Ectodermal cell (in vitro differentiated cells): ENCODE results near the gene HEATR1. TPM values are rescaled to one million over a fixed set of nuclear protein-coding genes. Genes with fewer than 3 reads are reported as not detected.

ENCODE experiments used
- H3K27ac ChIP-seq: 2 replicates; pipeline ENCODE4 v1.7.0; 2013; ENCODE audit warnings: mild to moderate bottlenecking, low read depth, low read length; ENCODE audit not compliant: insufficient read depth, poor library complexity, severe bottlenecking
- H3K27me3 ChIP-seq: 2 replicates; pipeline ENCODE4 v1.7.0; 2013; ENCODE audit warnings: mild to moderate bottlenecking, low read length; ENCODE audit not compliant: insufficient read depth, control insufficient read depth, poor library complexity, severe bottlenecking
- H3K36me3 ChIP-seq: one replicate; pipeline ENCODE4 v1.7.0; 2013; ENCODE audit warnings: low read length; ENCODE audit not compliant: control insufficient read depth, insufficient read depth
- H3K4me1 ChIP-seq: one replicate; pipeline ENCODE4 v1.7.0; 2013; ENCODE audit warnings: low read length; ENCODE audit not compliant: control insufficient read depth, insufficient read depth
- H3K4me3 ChIP-seq: 2 replicates; pipeline ENCODE4 v1.7.0; 2013; ENCODE audit warnings: low read depth, low read length, control low read depth; ENCODE audit not compliant: insufficient read depth
- H3K9me3 ChIP-seq: 2 replicates; pipeline ENCODE4 v1.7.0; 2013; ENCODE audit warnings: mild to moderate bottlenecking, low read length, moderate library complexity; ENCODE audit not compliant: control insufficient read depth
- WGBS, 2 experiments: methylation state at CpG; one replicate each; pipeline ENCODE4 v1.1.7; 2013; ENCODE audit warnings: missing lambda C conversion rate in 2 of 2; 5-methylcytosine and 5-hydroxymethylcytosine counted together
- polyA plus RNA-seq, 4 experiments: library from polyadenylated mRNA; stranded (reverse); fragments of 50-300 nt; gene quantifications; one replicate each; pipeline ENCODE4 v1.2.3, GENCODE V29; 2013

Gene HEATR1, protein sequence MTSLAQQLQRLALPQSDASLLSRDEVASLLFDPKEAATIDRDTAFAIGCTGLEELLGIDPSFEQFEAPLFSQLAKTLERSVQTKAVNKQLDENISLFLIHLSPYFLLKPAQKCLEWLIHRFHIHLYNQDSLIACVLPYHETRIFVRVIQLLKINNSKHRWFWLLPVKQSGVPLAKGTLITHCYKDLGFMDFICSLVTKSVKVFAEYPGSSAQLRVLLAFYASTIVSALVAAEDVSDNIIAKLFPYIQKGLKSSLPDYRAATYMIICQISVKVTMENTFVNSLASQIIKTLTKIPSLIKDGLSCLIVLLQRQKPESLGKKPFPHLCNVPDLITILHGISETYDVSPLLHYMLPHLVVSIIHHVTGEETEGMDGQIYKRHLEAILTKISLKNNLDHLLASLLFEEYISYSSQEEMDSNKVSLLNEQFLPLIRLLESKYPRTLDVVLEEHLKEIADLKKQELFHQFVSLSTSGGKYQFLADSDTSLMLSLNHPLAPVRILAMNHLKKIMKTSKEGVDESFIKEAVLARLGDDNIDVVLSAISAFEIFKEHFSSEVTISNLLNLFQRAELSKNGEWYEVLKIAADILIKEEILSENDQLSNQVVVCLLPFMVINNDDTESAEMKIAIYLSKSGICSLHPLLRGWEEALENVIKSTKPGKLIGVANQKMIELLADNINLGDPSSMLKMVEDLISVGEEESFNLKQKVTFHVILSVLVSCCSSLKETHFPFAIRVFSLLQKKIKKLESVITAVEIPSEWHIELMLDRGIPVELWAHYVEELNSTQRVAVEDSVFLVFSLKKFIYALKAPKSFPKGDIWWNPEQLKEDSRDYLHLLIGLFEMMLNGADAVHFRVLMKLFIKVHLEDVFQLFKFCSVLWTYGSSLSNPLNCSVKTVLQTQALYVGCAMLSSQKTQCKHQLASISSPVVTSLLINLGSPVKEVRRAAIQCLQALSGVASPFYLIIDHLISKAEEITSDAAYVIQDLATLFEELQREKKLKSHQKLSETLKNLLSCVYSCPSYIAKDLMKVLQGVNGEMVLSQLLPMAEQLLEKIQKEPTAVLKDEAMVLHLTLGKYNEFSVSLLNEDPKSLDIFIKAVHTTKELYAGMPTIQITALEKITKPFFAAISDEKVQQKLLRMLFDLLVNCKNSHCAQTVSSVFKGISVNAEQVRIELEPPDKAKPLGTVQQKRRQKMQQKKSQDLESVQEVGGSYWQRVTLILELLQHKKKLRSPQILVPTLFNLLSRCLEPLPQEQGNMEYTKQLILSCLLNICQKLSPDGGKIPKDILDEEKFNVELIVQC (N-terminal part only)
- polyA plus RNA-seq (2013, experiment 1 of 4), result 34.8 TPM
- 40.8 TPM for polyA plus RNA-seq (2013, experiment 2 of 4)
- polyA plus RNA-seq (2013, experiment 3 of 4), result 28.0 TPM
- polyA plus RNA-seq (2013, experiment 4 of 4), result 33.7 TPM

DNA sequence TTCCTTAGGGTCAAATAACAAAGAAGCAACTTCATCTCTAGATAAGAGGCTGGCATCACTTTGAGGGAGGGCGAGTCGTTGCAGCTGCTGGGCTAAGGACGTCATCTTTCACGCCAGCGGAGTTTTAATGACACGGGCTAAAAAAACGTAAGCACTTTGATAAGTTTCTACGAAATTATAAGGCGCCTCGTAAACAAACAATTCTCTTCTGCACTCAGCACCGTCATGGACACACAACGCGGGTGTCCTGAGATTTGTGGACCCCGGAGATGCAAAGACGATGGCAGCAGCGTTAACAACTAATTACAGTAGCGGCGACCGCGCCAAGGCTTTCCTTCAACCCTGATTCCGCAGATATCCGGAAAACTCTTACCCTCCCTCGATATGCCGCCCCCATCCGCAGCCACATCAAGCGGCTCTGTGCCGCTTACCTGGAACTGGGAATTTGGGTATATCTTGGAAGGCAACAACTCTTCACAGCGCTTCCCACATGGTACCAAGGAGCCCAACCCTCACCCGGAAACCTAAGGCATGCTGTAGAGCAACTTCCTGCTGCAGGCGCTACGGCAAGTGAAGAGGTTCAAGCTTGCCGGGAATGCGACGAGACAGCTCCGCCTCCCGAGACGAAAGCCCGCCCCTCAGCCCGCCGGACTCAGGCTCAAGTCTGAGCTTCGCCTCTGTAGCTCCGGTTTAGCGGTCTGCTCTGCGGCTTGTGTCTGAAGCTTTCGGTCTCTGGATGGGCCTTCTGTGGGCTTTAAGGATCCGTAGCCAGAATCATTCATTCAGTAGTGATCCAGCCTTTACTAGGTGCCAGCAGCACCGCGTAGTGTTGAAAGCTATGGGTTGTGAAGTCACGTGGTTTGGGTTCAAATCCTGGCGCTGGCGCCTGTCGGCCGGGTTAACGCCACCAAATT lies at the start of gene HEATR1:
Gene HEATR1 (minus strand): TSS at position 526 of the 914 bp plus-strand sequence. CDS start 421 bp downstream, at position 105.
- 2% methylated on average over 54 of the region's 54 CpGs for WGBS, 2 experiments
- Histone ChIP-seq H3K27ac (no peak within 1 kb of the TSS), H3K27me3 (no peaks in the 10 kb centered on the region), H3K4me1 (no peaks in the 10 kb centered on the region), H3K4me3 (peak within 1 kb of the TSS; percentile 92), H3K36me3 (no peaks in the 10 kb centered on the region), H3K9me3 (no peaks in the 10 kb centered on the region)

DNA sequence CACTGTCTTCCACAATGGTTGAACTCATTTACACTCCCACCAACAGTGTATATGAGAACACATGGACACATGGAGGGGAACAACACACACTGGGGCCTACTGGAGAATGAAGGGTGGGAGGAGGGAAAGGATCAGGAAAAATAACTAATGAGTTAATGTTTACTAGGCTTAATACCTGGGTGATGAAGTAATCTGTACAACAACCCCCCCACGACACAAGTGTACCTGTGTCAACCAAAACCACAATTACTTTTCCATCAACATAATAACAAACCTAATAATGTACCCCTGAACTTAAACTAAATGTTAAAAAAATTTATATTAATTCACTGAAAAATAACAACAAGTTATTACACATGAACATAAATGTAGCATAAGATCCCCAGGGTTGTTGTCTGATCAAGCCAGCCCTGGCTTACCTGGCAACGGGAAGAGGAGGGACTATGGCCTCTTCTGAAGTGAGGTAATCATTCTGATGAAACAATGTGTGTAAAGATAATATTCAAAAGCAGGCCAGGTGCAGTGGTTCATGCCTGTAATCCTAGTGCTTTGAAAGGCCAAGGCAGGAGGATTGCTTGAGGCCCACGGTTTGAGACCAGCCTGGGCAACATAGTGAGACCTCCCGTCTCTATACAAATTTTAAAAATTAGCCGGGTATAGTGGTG lies 40.8 kb upstream of the HEATR1 start:
- H3K9me3 ChIP-seq, result no peaks in the 10 kb centered on the region
- no peak overlapping the region for H3K4me3 ChIP-seq
- H3K36me3 ChIP-seq, result no peaks in the 10 kb centered on the region
- no peak overlapping the region for H3K27ac ChIP-seq
- 93 to 95% methylated on average over 4 to 5 of the region's 5 CpGs for WGBS, 2 experiments
- H3K27me3 ChIP-seq, result no peaks in the 10 kb centered on the region
- no peaks in the 10 kb centered on the region for H3K4me1 ChIP-seq

DNA sequence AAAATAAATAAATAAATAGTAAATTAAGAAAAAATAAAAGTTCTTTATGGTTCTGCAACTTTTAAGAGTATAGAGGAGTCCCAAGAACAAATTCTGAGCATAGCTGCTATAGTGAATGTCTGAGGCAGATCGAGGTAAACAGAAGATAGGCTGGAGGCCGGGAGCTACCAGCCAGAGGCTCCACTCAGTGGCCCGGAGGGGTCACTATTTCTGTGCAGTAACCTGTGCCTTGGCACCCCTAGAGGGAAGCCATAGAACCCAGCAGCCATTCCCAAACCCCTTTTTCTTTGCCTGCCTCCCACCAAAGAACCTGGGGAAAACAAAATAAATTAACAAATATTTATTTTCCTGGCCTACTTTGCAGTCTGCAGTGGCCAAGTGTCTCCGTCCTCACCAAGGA lies 38.4 kb upstream of the HEATR1 start:
- Histone ChIP-seq H3K27me3 (no peaks in the 10 kb centered on the region), H3K36me3 (no peaks in the 10 kb centered on the region), H3K4me3 (no peak overlapping the region), H3K9me3 (no peaks in the 10 kb centered on the region), H3K4me1 (no peaks in the 10 kb centered on the region), H3K27ac (no peak overlapping the region)
- 86 to 93% methylated on average over 4 of the region's 4 CpGs for WGBS, 2 experiments

DNA sequence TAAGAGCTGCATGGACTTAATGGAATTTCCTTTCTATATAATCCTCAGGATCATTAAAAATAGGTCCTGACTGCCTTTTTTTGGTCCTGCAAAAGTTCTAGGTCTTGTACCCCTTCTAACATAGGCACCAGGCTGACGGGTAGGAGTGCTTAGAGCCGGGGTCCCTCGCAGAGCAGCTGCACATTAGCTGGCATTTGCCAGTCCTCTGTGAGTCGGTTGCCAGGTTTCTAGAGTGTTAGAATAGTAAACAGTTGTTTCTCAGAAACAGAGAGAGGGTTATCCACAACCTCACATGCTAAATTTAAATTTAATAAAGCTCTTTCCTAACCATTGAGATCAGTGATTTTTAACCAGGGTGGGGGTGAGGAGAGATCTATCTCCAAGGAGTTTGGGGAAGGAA lies 35.4 kb upstream of the HEATR1 start:
- 91 to 95% methylated on average over 4 of the region's 4 CpGs for WGBS, 2 experiments
- H3K4me3 ChIP-seq, result no peak overlapping the region
- no peaks in the 10 kb centered on the region for H3K9me3 ChIP-seq
- H3K36me3 ChIP-seq, result no peaks in the 10 kb centered on the region
- H3K4me1 ChIP-seq, result no peaks in the 10 kb centered on the region
- no peaks in the 10 kb centered on the region for H3K27me3 ChIP-seq
- H3K27ac ChIP-seq, result no peak overlapping the region

DNA sequence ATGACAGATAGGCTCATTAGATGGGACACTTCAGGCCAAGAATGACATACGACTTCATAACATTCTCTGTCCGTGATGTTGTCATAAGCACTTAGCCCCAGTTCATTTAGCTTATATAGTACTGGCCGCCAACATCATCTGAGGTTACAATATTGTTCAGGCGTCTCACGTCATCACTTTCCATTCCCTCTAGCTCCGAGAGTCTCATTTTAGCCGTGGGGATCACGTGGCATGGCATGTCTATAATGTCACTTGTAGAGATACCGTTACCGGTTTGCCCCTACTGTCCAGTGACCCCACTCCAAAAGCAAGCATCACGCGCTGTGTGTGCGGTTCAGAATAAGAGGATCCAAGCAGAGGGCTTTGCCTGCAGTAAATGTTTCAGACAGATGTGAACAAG lies 34.6 kb upstream of the HEATR1 start:
- H3K4me3 ChIP-seq, result no peak overlapping the region
- no peaks in the 10 kb centered on the region for H3K27me3 ChIP-seq
- H3K36me3 ChIP-seq, result no peaks in the 10 kb centered on the region
- H3K4me1 ChIP-seq, result no peaks in the 10 kb centered on the region
- 95 to 96% methylated on average over 13 of the region's 13 CpGs for WGBS, 2 experiments
- no peak overlapping the region for H3K27ac ChIP-seq
- no peaks in the 10 kb centered on the region for H3K9me3 ChIP-seq

DNA sequence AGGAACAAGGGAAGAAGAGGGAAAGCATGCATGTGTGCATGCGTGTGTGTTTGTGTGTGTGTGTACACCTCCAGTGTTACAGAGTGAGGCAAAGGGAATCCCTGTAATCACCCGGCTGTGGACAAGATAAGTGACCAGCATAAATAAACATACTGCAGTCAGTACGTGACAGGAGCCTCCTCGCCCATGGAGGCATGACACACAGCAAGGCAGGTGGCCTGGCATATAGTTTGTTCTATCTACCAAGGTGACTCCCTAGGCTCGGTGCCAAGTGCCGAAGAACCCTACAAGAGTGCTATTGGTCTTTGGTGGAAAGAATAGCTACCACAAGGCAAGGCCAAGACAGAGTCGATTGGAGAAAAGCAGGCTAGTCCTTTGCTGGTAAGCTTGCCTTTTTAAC lies 31.7 kb upstream of the HEATR1 start:
- H3K27me3 ChIP-seq, result no peaks in the 10 kb centered on the region
- H3K36me3 ChIP-seq, result no peaks in the 10 kb centered on the region
- no peak overlapping the region for H3K27ac ChIP-seq
- 94% methylated on average over 7 of the region's 7 CpGs for WGBS, 2 experiments
- H3K4me3 ChIP-seq, result no peak overlapping the region
- no peaks in the 10 kb centered on the region for H3K4me1 ChIP-seq
- H3K9me3 ChIP-seq, result no peaks in the 10 kb centered on the region

DNA sequence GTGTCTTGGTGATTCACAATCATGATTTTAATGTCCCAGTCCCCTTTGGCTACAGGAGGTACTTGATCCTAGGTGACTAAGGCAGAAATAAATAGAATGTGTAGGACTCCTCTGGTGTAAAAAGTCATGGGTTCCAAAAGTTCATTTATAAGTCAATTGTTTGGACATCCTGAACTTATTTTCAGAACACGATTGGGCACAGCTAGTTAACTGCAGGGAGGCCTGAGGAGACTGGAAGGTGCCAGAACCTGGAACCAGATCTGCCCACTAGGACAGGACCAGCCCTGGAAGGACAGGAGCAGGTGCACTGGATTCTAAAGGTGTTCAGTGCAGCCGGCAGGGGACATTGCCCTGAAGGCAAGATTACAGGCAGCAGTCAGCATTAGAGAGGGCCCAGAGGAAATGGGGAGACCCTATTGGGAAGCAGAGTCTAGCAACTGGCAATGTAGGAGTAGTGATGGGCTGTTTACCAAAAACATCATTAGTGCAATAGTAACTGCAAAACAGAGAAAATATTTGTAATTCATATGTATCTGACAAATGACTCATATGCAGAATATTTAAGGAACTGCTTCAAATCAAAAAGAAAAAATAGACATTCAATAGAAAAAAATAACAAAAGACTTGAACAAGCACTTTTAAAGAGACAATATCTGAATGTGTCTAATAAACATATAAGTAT lies 23.6 kb upstream of the HEATR1 start:
- Histone ChIP-seq H3K36me3 (no peaks in the 10 kb centered on the region), H3K4me1 (no peaks in the 10 kb centered on the region), H3K27me3 (no peaks in the 10 kb centered on the region), H3K9me3 (peaks cover 4% of the 10 kb centered on the region), H3K4me3 (no peak overlapping the region), H3K27ac (no peak overlapping the region)
- 80 to 88% methylated on average over 2 of the region's 2 CpGs for WGBS, 2 experiments

DNA sequence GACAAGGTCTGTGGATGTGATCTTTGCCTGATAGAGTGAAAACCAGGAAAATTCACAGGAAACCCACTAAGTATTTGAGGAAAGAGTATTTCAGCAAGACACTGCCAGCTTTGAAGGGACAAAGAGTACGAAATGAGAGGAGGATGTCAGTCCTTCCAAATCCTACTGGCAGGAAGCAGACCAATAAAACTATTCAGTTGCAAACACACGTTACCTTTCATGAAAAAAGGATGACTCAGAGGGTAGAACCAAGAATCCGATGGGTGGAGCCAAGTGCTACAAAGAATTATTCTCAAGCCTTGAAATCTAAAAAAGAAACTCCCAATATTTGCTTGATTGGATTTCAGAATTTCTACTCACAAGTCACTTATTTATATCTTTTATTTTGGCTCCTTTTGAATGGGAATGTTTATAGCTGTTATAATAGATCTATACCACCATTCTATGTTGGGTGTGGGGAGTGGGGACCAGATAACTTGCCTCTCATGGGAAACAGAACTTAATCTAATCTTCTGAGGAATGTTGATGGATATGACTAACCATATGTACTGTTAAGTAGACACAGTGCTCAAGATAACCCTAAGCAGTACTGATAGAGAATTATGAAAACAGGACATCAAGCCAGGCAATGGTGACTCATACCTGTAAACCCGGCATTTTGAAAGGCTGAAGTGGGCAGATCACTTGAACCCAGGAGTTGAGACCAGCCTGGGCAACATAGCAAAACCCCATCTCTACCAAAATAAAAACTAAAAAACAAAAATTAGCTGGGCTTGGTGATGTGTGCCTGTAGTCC lies 19.3 kb upstream of the HEATR1 start:
- Histone ChIP-seq H3K9me3 (peaks cover 4% of the 10 kb centered on the region), H3K27me3 (no peaks in the 10 kb centered on the region), H3K4me1 (no peaks in the 10 kb centered on the region), H3K27ac (no peak overlapping the region), H3K36me3 (no peaks in the 10 kb centered on the region), H3K4me3 (no peak overlapping the region)
- WGBS, 2 experiments, result 83 to 86% methylated on average over 4 of the region's 4 CpGs
